ENCODE results near the gene DOC2B. TPM values are rescaled to one million over a fixed set of nuclear protein-coding genes. Genes with fewer than 3 reads are reported as not detected.

DOC2B gene
- total RNA-seq, 1 experiment from 2014 or later = 1.5 TPM

DNA sequence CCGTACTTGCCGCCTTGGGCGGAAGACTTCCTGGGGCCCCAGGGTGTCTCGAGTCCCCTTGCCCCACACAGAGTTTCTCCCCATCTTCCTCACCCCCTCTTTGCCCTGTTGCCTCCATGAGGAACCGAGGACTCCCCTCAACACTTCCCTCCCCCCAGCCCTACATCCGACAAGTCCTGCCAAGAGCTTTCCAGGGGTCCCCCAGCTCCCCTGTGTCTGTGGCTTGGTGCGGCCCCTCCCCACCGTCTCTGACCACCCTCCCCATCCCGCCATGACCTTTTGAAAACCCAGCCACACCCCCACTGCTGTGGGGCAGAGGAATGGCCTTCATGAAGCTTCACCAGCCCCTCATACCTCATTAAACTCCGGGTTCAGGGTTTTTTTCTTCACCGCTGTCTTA, 32.7 kb downstream of the DOC2B start:
- no TSS peak for BruUV-seq (replicated peaks)
- no peaks in the 10 kb centered on the region for H3K9me3 ChIP-seq (ENCODE audit: control insufficient read depth, insufficient read depth, low read depth, low read length)
- intact Hi-C loops (cut with micrococcal nuclease; ENCODE audit: unreplicated experiment) = no loop called here
- ChIA-PET CTCF (no interaction called here), POLR2A (no interaction called here)
- TF ChIP-seq, protein P1, sequence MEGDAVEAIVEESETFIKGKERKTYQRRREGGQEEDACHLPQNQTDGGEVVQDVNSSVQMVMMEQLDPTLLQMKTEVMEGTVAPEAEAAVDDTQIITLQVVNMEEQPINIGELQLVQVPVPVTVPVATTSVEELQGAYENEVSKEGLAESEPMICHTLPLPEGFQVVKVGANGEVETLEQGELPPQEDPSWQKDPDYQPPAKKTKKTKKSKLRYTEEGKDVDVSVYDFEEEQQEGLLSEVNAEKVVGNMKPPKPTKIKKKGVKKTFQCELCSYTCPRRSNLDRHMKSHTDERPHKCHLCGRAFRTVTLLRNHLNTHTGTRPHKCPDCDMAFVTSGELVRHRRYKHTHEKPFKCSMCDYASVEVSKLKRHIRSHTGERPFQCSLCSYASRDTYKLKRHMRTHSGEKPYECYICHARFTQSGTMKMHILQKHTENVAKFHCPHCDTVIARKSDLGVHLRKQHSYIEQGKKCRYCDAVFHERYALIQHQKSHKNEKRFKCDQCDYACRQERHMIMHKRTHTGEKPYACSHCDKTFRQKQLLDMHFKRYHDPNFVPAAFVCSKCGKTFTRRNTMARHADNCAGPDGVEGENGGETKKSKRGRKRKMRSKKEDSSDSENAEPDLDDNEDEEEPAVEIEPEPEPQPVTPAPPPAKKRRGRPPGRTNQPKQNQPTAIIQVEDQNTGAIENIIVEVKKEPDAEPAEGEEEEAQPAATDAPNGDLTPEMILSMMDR (IDR thresholded peaks at IDR 0.05) = no peak
- TF ChIP-seq POLR2AphosphoS5 (IDR thresholded peaks at IDR 0.05; ENCODE audit: low read depth, low read length) = no peak
- TF ChIP-seq TCF7L2 (IDR thresholded peaks at IDR 0.05; ENCODE audit: low read depth, low read length) = no peak
- no peak for TF ChIP-seq SIN3A (IDR thresholded peaks at IDR 0.05; ENCODE audit: borderline replicate concordance, insufficient read depth, low read depth, low read length)
- TF ChIP-seq REST (IDR thresholded peaks at IDR 0.05; ENCODE audit: insufficient read depth in 1 of 2, low read depth in 2 of 2, low read length in 1 of 2) = no peak
- ATAC-seq (no peak), DNase-seq (ENCODE audit: low read depth, low spot score) (no peak)
- H3K27ac ChIP-seq (ENCODE audit: low read length) = no peak overlapping the region
- no peaks in the 10 kb centered on the region for H3K4me1 ChIP-seq (ENCODE audit: control insufficient read depth, insufficient read depth, low read length)
- no peaks in the 10 kb centered on the region for H3K36me3 ChIP-seq (ENCODE audit: control insufficient read depth, insufficient read depth, low read length)
- no peaks in the 10 kb centered on the region for H3K27me3 ChIP-seq (ENCODE audit: control insufficient read depth, insufficient read depth, low read length)
- H3K4me3 ChIP-seq (ENCODE audit: low read depth in 2 of 2, low read length in 2 of 2) = no peak overlapping the region
- in situ Hi-C loops (cut with HindIII; ENCODE audit: low pct_unique_long_range_greater_than_20kb, low sequenced_read_pairs) = no loop called here

DNA sequence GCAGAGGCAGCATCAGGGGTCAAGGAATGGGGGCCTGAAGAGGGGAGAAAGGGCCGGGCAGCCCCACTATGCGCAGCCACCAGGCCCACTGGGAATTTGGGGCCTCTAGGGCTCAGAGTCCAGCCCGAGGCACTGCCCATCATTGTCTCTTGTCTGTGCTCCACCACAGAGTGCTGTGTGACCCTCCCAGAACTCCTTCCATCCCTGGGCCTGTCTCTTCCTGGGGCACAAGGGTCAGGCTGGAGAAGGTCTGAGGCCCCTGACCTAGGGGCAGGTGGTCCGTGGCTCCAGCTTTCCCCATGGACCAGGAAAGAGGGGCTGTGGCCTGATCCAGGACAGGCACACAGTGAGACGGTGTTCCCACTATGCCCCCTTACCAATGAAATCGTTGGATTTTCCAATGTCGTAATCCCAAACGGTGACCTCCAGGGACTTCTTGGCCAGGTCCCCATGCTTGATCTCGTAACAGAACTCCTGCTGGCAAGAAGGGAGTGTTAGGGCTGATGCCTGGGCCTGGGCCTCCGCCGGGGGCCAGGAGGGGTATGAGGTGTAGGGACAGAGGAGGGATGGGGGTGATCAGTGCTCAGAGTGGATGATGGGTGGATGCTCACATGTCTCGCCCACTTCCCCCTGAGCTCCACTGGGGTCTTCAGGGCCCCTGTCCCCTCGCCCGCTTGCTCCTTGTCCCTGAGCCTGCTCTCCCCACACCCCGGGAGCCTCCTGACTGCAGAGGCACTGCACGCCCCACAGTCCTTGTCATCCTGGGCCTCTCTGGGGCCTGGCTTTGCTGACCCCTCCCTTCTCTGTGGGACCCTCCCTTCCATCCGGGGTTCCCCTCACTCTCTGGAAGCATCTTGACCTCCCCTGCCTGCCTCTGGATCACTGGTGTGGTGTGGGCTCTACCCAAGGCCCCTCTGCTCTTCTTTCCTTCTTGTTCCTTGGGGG, 33.4 kb downstream of the DOC2B start:
- TF ChIP-seq TCF7L2 (IDR thresholded peaks at IDR 0.05; ENCODE audit: low read depth, low read length) (no peak), REST (IDR thresholded peaks at IDR 0.05; ENCODE audit: insufficient read depth in 1 of 2, low read depth in 2 of 2, low read length in 1 of 2) (no peak), SIN3A (IDR thresholded peaks at IDR 0.05; ENCODE audit: borderline replicate concordance, insufficient read depth, low read depth, low read length) (no peak), POLR2AphosphoS5 (IDR thresholded peaks at IDR 0.05; ENCODE audit: low read depth, low read length) (no peak)
- TF ChIP-seq, protein P1 (IDR thresholded peaks at IDR 0.05) = no peak

More for the DNA sequence above, 33.4 kb downstream of the DOC2B start:
- ChIA-PET POLR2A (no interaction called here), CTCF (no interaction called here)
- Histone ChIP-seq H3K27ac (ENCODE audit: low read length) (no peak overlapping the region), H3K36me3 (ENCODE audit: control insufficient read depth, insufficient read depth, low read length) (no peaks in the 10 kb centered on the region), H3K9me3 (ENCODE audit: control insufficient read depth, insufficient read depth, low read depth, low read length) (no peaks in the 10 kb centered on the region), H3K27me3 (ENCODE audit: control insufficient read depth, insufficient read depth, low read length) (no peaks in the 10 kb centered on the region), H3K4me1 (ENCODE audit: control insufficient read depth, insufficient read depth, low read length) (no peaks in the 10 kb centered on the region), H3K4me3 (ENCODE audit: low read depth in 2 of 2, low read length in 2 of 2) (no peak overlapping the region)
- ATAC-seq = no peak
- intact Hi-C loops (cut with micrococcal nuclease; ENCODE audit: unreplicated experiment) = no loop called here
- DNase-seq (ENCODE audit: low read depth, low spot score) = no peak
- in situ Hi-C loops (cut with HindIII; ENCODE audit: low pct_unique_long_range_greater_than_20kb, low sequenced_read_pairs) = no loop called here
- BruUV-seq (replicated peaks) = no TSS peak
